ENCODE results near the gene TAP1. TPM values are rescaled to one million over a fixed set of nuclear protein-coding genes. Genes with fewer than 3 reads are reported as not detected.

TAP1 gene
- polyA plus RNA-seq, 1 experiment, result 38.6 TPM

DNA sequence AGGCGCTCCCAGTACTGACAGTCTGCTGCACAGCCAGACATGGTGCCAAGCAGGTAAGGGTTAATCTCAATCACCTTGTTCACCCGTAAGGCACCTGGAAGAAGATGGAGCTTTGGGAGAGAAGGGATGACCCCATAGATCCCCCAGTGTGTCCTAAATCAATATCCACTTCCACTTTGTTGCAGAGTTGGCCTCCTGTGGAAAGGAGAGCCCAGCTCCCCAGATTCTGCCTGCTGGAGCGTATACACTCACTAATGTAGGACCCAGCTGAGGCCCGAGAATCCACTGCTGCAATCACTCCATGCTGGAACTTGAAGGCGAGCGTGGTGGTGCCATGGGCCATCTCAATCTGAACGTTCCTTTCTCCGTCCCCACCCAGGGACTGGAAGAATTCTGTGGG, 10.8 kb downstream of the TAP1 start:
- TF ChIP-seq, protein P1, sequence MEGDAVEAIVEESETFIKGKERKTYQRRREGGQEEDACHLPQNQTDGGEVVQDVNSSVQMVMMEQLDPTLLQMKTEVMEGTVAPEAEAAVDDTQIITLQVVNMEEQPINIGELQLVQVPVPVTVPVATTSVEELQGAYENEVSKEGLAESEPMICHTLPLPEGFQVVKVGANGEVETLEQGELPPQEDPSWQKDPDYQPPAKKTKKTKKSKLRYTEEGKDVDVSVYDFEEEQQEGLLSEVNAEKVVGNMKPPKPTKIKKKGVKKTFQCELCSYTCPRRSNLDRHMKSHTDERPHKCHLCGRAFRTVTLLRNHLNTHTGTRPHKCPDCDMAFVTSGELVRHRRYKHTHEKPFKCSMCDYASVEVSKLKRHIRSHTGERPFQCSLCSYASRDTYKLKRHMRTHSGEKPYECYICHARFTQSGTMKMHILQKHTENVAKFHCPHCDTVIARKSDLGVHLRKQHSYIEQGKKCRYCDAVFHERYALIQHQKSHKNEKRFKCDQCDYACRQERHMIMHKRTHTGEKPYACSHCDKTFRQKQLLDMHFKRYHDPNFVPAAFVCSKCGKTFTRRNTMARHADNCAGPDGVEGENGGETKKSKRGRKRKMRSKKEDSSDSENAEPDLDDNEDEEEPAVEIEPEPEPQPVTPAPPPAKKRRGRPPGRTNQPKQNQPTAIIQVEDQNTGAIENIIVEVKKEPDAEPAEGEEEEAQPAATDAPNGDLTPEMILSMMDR (IDR thresholded peaks at IDR 0.05; ENCODE audit: low read depth, low read length), result no peak
- Histone ChIP-seq H3K27ac (ENCODE audit: low read depth, low read length) (no peak overlapping the region), H3K9me3 (ENCODE audit: control insufficient read depth, insufficient read depth, low read length) (no peaks in the 10 kb centered on the region; the same call in 1 of the 2 replicates), H3K4me3 (ENCODE audit: low read depth, low read length) (peak overlapping the region; percentile 18; the same call in 1 of the 2 replicates), H3K27me3 (ENCODE audit: control insufficient read depth, insufficient read depth, low read length) (no peaks in the 10 kb centered on the region)
- POLR2A ChIA-PET, result no interaction called here
- no peak for DNase-seq (ENCODE audit: low read depth, low spot score)
- CTCF ChIA-PET, result interaction anchor here (0.9 to 6.8 kb wide), 2 partner anchors 18 to 27 kb away, joined by 3 to 271 read pairs; no protein-coding TSS in a partner anchor

- Histone ChIP-seq H3K27me3 (ENCODE audit: control insufficient read depth, insufficient read depth, low read length) (no peaks in the 10 kb centered on the region), H3K9me3 (ENCODE audit: control insufficient read depth, insufficient read depth, low read length) (no peaks in the 10 kb centered on the region; the same call in 1 of the 2 replicates), H3K27ac (ENCODE audit: low read depth, low read length) (no peak overlapping the region), H3K4me3 (ENCODE audit: low read depth, low read length) (no peak overlapping the region)
- ChIA-PET POLR2A (no interaction called here), CTCF (interaction anchor here (0.9 to 6.8 kb wide), 4 partner anchors 19 to 143 kb away, joined by 3 to 271 read pairs (median 24); no protein-coding TSS in a partner anchor)
- no peak for DNase-seq (ENCODE audit: low read depth, low spot score)
- TF ChIP-seq, protein P1 (IDR thresholded peaks at IDR 0.05; ENCODE audit: low read depth, low read length), result no peak
Observed at GRCh38 chr6:32842021-32842650, 11.4 kb downstream of the TAP1 start.

DNA sequence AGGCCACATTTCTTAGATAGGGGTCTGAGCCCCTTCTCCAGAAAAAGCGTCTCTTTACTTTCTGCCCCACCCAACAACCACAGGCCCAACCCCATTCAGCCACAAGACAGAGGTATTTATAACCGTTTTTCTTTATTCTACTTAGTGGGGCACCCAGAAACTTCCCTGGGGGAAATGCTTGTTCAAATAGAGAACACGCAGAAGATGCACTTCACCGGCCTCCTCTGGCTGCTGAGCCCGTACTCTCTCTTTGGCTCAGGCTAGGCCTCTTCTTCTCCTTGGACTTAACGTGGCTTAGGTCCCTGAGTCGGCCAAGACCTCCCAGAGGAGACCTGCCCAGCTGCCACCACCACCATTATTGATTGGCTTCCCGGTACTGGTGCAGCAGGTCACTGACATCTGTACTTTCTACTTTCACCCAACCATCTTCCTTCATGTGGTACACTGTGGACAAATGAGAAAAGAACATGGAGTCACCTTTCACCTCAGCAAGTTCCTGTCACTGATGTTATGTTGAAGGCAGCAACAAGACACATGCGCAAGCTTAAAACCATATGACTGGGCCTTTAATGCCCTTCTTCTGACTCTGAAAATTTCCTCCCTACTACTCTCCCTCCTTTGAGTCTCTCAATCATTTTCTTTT, 12.8 kb downstream of the TAP1 start:
- TF ChIP-seq, protein P1 (IDR thresholded peaks at IDR 0.05; ENCODE audit: low read depth, low read length), result no peak
- CTCF ChIA-PET, result interaction anchor here (1.0 to 6.8 kb wide), 6 partner anchors 10 to 144 kb away, joined by 3 to 271 read pairs (median 58); partner anchors contain the start of genes PSMB9 and TAP1
- Histone ChIP-seq H3K4me3 (ENCODE audit: low read depth, low read length) (no peak overlapping the region), H3K27ac (ENCODE audit: low read depth, low read length) (no peak overlapping the region), H3K9me3 (ENCODE audit: control insufficient read depth, insufficient read depth, low read length) (no peaks in the 10 kb centered on the region; the same call in 1 of the 2 replicates), H3K27me3 (ENCODE audit: control insufficient read depth, insufficient read depth, low read length) (no peaks in the 10 kb centered on the region)
- DNase-seq (ENCODE audit: low read depth, low spot score), result no peak
- POLR2A ChIA-PET, result no interaction called here

DNA sequence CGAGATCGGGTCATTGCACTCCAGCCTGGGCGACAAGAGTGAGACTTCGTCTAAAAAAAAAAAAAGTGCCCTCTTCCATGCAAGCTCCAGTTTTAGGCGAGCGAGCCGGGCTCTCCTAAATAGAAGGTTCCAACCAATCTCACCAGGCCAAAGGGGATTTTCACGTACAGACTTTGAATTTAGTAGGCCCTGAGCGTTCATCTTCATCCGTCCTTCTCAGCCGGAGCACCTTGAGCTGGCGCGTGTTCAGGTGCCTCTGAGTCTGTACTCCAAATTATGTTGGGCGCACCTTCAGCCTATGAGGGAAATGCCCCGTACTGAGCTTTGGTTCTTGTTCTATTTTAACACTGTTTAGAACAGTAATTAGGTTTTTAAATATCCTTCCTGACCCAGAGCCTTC, 14.1 kb downstream of the TAP1 start:
- TF ChIP-seq, protein P1 (IDR thresholded peaks at IDR 0.05; ENCODE audit: low read depth, low read length), result no peak
- DNase-seq (ENCODE audit: low read depth, low spot score), result no peak
- CTCF ChIA-PET, result interaction anchor here (0.6 to 6.8 kb wide), 26 partner anchors 11 to 426 kb away, joined by 3 to 271 read pairs (median 10); partner anchors contain the start of genes HLA-DMA, PSMB9 and TAP1
- POLR2A ChIA-PET, result interaction anchor here (1.7 to 2.2 kb wide), 2 partner anchors 133 to 135 kb away, joined by 6 to 25 read pairs; no protein-coding TSS in a partner anchor
- peak overlapping the region; percentile 21 for H3K27ac ChIP-seq (ENCODE audit: low read depth, low read length)
- H3K4me3 ChIP-seq (ENCODE audit: low read depth, low read length), result no peak overlapping the region
- H3K9me3 ChIP-seq (ENCODE audit: control insufficient read depth, insufficient read depth, low read length), result no peaks in the 10 kb centered on the region; the same call in 1 of the 2 replicates
- H3K27me3 ChIP-seq (ENCODE audit: control insufficient read depth, insufficient read depth, low read length), result no peaks in the 10 kb centered on the region

All from AG04450 (cell line).